ENCODE measurements around the gene ST3GAL3. TPM values are rescaled to one million over a fixed set of nuclear protein-coding genes. Genes with fewer than 3 reads are reported as not detected.

ST3GAL3 gene
- polyA plus RNA-seq, 1 donor (not counting 4 experiments of a cell fraction or from before 2014, with no cell fraction given) = 10.0 TPM

GRCh38 chr1:43834280-43835081, 127.1 kb downstream of the ST3GAL3 start:
- Histone ChIP-seq H4K20me1 (ENCODE audit: control insufficient read depth, extremely low read depth, insufficient read depth, low read length) (no peaks in the 10 kb centered on the region), H3K4me2 (ENCODE audit: control insufficient read depth, extremely low read depth, insufficient read depth, low read depth, low read length) (peak overlapping the region; percentile 34), H3K9ac (ENCODE audit: control insufficient read depth, extremely low read depth, insufficient read depth, low read length) (peak overlapping the region; percentile 6), H3K4me3 (ENCODE audit: control insufficient read depth in 2 of 3, extremely low read depth in 1 of 3, insufficient read depth in 2 of 3, low read depth in 1 of 3, low read length in 3 of 3) (no peak overlapping the region), H3K27me3 (ENCODE audit: control insufficient read depth, extremely low read depth, insufficient read depth, low read length) (no peaks in the 10 kb centered on the region), H2AFZ (ENCODE audit: control insufficient read depth, low read length) (no peak overlapping the region), H3K9me1 (ENCODE audit: control insufficient read depth, extremely low read depth, insufficient read depth, low read length) (peaks cover 3% of the 10 kb centered on the region), H3K79me2 (ENCODE audit: control insufficient read depth, insufficient read depth, low read length) (no peaks in the 10 kb centered on the region), H3K27ac (ENCODE audit: control insufficient read depth, insufficient read depth, low read length) (peak overlapping the region; percentile 26), H3K4me1 (ENCODE audit: control insufficient read depth, extremely low read depth, insufficient read depth, low read length) (peaks cover 36% of the 10 kb centered on the region), H3K36me3 (ENCODE audit: control insufficient read depth in 2 of 2, extremely low read depth in 1 of 2, insufficient read depth in 2 of 2, low read length in 2 of 2) (peaks cover 0 to 6% of the 10 kb centered on the region in 2 experiments), H3K9me3 (ENCODE audit: control insufficient read depth, low read depth, low read length) (no peaks in the 10 kb centered on the region)
- DNase-seq (ENCODE audit: low read depth, low spot score) = no peak
- TF ChIP-seq CTCF (optimal IDR thresholded peaks at IDR 0.05 in 1 of 3, IDR thresholded peaks at IDR 0.05 in 1 of 3, conservative IDR thresholded peaks at IDR 0.05 in 1 of 3; ENCODE audit: extremely low read depth in 1 of 3, insufficient read depth in 2 of 3, low read length in 3 of 3) (no peak), EZH2 (IDR thresholded peaks at IDR 0.05; ENCODE audit: low read length) (no peak)
- dilution Hi-C loops (cut with MboI; ENCODE audit: extremely low pct_ligation_motif_present, low sequenced_read_pairs) = loop anchor here (25.0 kb wide), 1 partner anchor 103 kb away; the partner anchor contains the start of genes ARTN and IPO13
- no peak for FAIRE-seq

GRCh38 chr1:43835082-43836021, 128.0 kb downstream of the ST3GAL3 start:
- Histone ChIP-seq H3K79me2 (ENCODE audit: control insufficient read depth, insufficient read depth, low read length) (no peaks in the 10 kb centered on the region), H3K9me3 (ENCODE audit: control insufficient read depth, low read depth, low read length) (no peaks in the 10 kb centered on the region), H3K4me2 (ENCODE audit: control insufficient read depth, extremely low read depth, insufficient read depth, low read depth, low read length) (peak overlapping the region; percentile 34), H3K9me1 (ENCODE audit: control insufficient read depth, extremely low read depth, insufficient read depth, low read length) (peaks cover 3% of the 10 kb centered on the region), H3K27me3 (ENCODE audit: control insufficient read depth, extremely low read depth, insufficient read depth, low read length) (no peaks in the 10 kb centered on the region), H3K27ac (ENCODE audit: control insufficient read depth, insufficient read depth, low read length) (peak overlapping the region; percentile 36), H3K4me3 (ENCODE audit: control insufficient read depth in 2 of 3, extremely low read depth in 1 of 3, insufficient read depth in 2 of 3, low read depth in 1 of 3, low read length in 3 of 3) (no peak overlapping the region), H3K36me3 (ENCODE audit: control insufficient read depth in 2 of 2, extremely low read depth in 1 of 2, insufficient read depth in 2 of 2, low read length in 2 of 2) (peaks cover 0 to 6% of the 10 kb centered on the region in 2 experiments), H3K4me1 (ENCODE audit: control insufficient read depth, extremely low read depth, insufficient read depth, low read length) (peaks cover 36% of the 10 kb centered on the region), H2AFZ (ENCODE audit: control insufficient read depth, low read length) (no peak overlapping the region), H4K20me1 (ENCODE audit: control insufficient read depth, extremely low read depth, insufficient read depth, low read length) (no peaks in the 10 kb centered on the region), H3K9ac (ENCODE audit: control insufficient read depth, extremely low read depth, insufficient read depth, low read length) (peak overlapping the region; percentile 13)
- DNase-seq (ENCODE audit: low read depth, low spot score) (no peak), FAIRE-seq (peak; percentile 73)
- dilution Hi-C loops (cut with MboI; ENCODE audit: extremely low pct_ligation_motif_present, low sequenced_read_pairs) = loop anchor here (25.0 kb wide), 1 partner anchor 102 kb away; the partner anchor contains the start of genes ARTN and IPO13
- TF ChIP-seq EZH2 (IDR thresholded peaks at IDR 0.05; ENCODE audit: low read length) (no peak), CTCF (optimal IDR thresholded peaks at IDR 0.05 in 1 of 3, IDR thresholded peaks at IDR 0.05 in 1 of 3, conservative IDR thresholded peaks at IDR 0.05 in 1 of 3; ENCODE audit: extremely low read depth in 1 of 3, insufficient read depth in 2 of 3, low read length in 3 of 3) (no peak)

All from keratinocyte (primary cell).